NT2/D1 (cell line): ENCODE results near the gene R3HCC1L.
"Not testable (repeated sequence)": the region's sequence is repeated elsewhere in the genome, so short reads cannot be mapped to it uniquely, and the experiment has no call there.

Source experiments
- DNase-seq: peaks from one replicate; pipeline ENCODE4 v3.0.0-alpha.2; 2011; ENCODE audit warnings: low read depth, low spot score
- H3K27me3 ChIP-seq: 2 replicates; pipeline ENCODE4 v1.6.0; 2011; ENCODE audit warnings: mild to moderate bottlenecking; ENCODE audit not compliant: insufficient read length, insufficient read depth
- H3K36me3 ChIP-seq: 2 replicates; pipeline ENCODE4 v1.6.1; 2011; ENCODE audit warnings: mild to moderate bottlenecking, low read length, mixed read lengths; ENCODE audit not compliant: insufficient read depth, insufficient read length
- H3K4me1 ChIP-seq: 2 replicates; pipeline ENCODE4 v1.5.1; 2011; ENCODE audit not compliant: insufficient read depth, insufficient read length
- H3K4me3 ChIP-seq: 2 replicates; pipeline ENCODE4 v1.5.1; 2011; ENCODE audit warnings: low read depth; ENCODE audit not compliant: insufficient read length
- H3K9ac ChIP-seq: 2 replicates; pipeline ENCODE4 v1.6.0; 2011; ENCODE audit warnings: low read depth; ENCODE audit not compliant: insufficient read length
- H3K9me3 ChIP-seq: 2 replicates; pipeline ENCODE4 v1.5.1; 2011; ENCODE audit warnings: mild to moderate bottlenecking, low read length; ENCODE audit not compliant: insufficient read depth
- SUZ12 ChIP-seq: IDR thresholded peaks from 2 replicates; pipeline ENCODE4 v1.6.1; 2011; ENCODE audit not compliant: insufficient read length, insufficient read depth; ENCODE audit errors: extremely low read depth
- YY1 ChIP-seq: IDR thresholded peaks from 2 replicates; pipeline ENCODE4 v1.6.1; 2011; ENCODE audit not compliant: insufficient read length, insufficient read depth
- ZNF274 ChIP-seq: IDR thresholded peaks from 2 replicates; pipeline ENCODE4 v1.6.1; 2011; ENCODE audit warnings: mild to moderate bottlenecking, low read depth, low read length

The R3HCC1L gene

GRCh38 chr10:98186681-98187080 is 52.2 kb downstream of the R3HCC1L start:
- no peak for TF ChIP-seq ZNF274
- no peak for TF ChIP-seq YY1
- no peak for TF ChIP-seq SUZ12
- H3K36me3 ChIP-seq: peaks cover 19% of the 10 kb centered on the region

DNA sequence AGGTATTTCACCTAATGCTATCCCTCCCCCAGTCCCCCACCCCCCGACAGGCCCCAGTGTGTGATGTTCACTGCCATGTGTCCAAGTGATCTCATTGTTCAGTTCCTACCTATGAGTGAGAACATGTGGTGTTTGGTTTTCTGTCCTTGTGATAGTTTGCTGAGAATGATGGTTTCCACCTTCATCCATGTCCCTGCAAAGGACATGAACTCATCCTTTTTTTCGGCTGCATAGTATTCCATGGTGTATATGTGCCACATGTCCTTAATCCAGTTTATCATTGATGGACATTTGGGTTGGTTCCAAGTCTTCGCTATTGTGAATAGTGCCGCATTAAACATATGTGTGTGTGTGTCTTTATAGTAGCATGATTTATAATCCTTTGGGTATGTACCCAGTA is 56.3 kb downstream of the R3HCC1L start:
- H3K9ac ChIP-seq, DNase-seq, H3K9me3 ChIP-seq, H3K27me3 ChIP-seq, H3K4me1 ChIP-seq, H3K4me3 ChIP-seq: not testable (repeated sequence)
- peaks cover 11% of the 10 kb centered on the region for H3K36me3 ChIP-seq

More at GRCh38 chr10:98186681-98187080, 52.2 kb downstream of the R3HCC1L start:
- Histone ChIP-seq H3K9ac (no peak overlapping the region), H3K9me3 (peaks cover 7% of the 10 kb centered on the region; the same call in 1 of the 2 replicates), H3K4me3 (no peak overlapping the region), H3K4me1 (no peaks in the 10 kb centered on the region), H3K27me3 (no peaks in the 10 kb centered on the region)
- DNase-seq: no peak

DNA sequence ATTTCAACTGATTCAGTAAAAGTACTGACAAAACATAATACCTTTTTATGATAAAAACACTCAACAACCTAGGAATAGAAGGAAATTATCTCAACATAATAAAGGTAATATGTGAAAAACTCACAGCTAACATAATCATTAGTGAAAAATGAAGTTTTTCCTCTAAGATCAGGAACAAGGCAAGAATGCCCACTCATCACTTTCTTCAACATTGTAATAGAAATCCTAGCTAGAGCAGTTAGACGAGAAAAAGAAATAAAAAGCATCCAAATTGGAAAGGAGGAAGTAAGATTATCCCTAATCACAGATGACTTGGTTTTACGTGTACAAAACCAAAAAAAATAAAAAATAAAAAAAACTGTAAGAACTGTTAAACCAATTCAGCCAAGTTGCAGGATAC is 58.6 kb downstream of the R3HCC1L start:
- Histone ChIP-seq H3K27me3 (no peaks in the 10 kb centered on the region), H3K9me3 (no peaks in the 10 kb centered on the region), H3K36me3 (peaks cover 3% of the 10 kb centered on the region), H3K4me3 (no peak overlapping the region), H3K9ac (no peak overlapping the region), H3K4me1 (no peaks in the 10 kb centered on the region)
- DNase-seq: no peak
- TF ChIP-seq YY1: no peak
- TF ChIP-seq ZNF274: no peak
- no peak for TF ChIP-seq SUZ12

DNA sequence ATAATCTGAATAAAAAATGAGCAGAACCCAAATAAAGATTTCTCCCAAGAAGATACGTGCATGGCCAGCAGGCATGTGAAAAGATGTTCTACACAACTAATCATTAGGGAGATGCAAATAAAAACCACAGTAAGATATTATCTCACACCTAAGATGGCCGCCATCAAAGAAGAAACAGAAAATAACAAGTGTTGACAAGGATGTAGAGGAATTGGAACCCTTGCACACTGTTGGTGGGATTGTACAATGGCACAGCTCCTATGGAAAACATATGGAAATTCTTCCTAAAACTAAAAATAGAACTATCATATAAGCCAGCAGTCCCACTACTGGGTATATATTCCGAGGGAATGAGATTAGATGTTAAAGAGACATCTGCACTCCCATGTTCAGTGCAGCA is 60.2 kb downstream of the R3HCC1L start:
- Histone ChIP-seq H3K4me1 (no peaks in the 10 kb centered on the region), H3K9ac (no peak overlapping the region), H3K9me3 (no peaks in the 10 kb centered on the region), H3K36me3 (no peaks in the 10 kb centered on the region), H3K27me3 (no peaks in the 10 kb centered on the region), H3K4me3 (no peak overlapping the region)
- DNase-seq: no peak
- no peak for TF ChIP-seq YY1
- no peak for TF ChIP-seq SUZ12
- no peak for TF ChIP-seq ZNF274

DNA sequence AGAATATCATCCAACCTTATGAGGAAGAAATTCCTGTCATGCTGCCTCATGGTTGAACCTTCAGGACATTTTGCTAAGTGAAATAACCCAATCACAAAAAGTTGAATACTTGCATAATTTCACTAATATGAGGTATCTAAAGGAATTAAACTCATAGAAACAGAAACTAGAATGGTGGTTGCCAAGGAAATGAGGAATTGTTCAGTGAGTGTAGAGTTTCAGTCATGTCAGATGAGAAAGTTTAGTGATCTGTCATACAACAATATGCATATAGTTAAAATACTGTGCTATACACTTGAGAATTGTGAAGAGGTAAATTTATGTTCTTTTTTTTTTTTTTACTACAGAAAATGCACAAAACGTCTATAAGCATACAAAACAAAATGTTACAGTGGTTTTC is 60.7 kb downstream of the R3HCC1L start:
- no peak for DNase-seq
- H3K36me3 ChIP-seq: no peaks in the 10 kb centered on the region
- TF ChIP-seq YY1 (no peak), SUZ12 (no peak), ZNF274 (no peak)
- H3K4me1 ChIP-seq: no peaks in the 10 kb centered on the region
- no peak overlapping the region for H3K4me3 ChIP-seq
- H3K27me3 ChIP-seq: no peaks in the 10 kb centered on the region
- H3K9ac ChIP-seq: no peak overlapping the region
- H3K9me3 ChIP-seq: no peaks in the 10 kb centered on the region

- H3K4me3 ChIP-seq: no peak overlapping the region
- no peaks in the 10 kb centered on the region for H3K27me3 ChIP-seq
- no peaks in the 10 kb centered on the region for H3K9me3 ChIP-seq
- no peak for TF ChIP-seq SUZ12
- no peak for TF ChIP-seq YY1
- TF ChIP-seq ZNF274: no peak
- H3K9ac ChIP-seq: no peak overlapping the region
- H3K4me1 ChIP-seq: no peaks in the 10 kb centered on the region
- no peaks in the 10 kb centered on the region for H3K36me3 ChIP-seq
- no peak for DNase-seq
These were observed 62.5 kb downstream of the R3HCC1L start for GRCh38 chr10:98196985-98197384.

DNA sequence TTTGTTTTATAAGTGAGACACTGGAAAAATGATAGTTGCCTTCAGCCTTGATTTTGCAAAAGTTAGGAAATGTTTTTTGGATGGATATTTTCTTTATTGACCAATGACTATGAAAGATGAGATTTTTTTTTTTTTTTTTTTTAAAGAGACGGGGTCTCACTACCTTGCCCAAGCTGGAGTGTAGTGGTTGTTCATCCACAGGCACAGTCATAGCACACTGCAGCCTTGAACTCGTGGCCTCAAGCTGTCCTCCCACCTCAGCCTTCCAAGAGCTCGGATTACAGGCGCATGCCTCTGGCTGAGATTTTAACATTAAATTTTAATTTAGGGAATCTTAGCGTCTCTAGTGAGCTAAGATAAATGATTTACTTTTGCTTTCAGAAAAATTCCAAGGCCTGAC is 67.3 kb downstream of the R3HCC1L start:
- TF ChIP-seq ZNF274 (no peak), YY1 (no peak), SUZ12 (no peak)
- H3K4me1 ChIP-seq: no peaks in the 10 kb centered on the region
- H3K9ac ChIP-seq: no peak overlapping the region
- no peak for DNase-seq
- no peak overlapping the region for H3K4me3 ChIP-seq
- H3K9me3 ChIP-seq: no peaks in the 10 kb centered on the region
- H3K27me3 ChIP-seq: no peaks in the 10 kb centered on the region
- H3K36me3 ChIP-seq: no peaks in the 10 kb centered on the region

DNA sequence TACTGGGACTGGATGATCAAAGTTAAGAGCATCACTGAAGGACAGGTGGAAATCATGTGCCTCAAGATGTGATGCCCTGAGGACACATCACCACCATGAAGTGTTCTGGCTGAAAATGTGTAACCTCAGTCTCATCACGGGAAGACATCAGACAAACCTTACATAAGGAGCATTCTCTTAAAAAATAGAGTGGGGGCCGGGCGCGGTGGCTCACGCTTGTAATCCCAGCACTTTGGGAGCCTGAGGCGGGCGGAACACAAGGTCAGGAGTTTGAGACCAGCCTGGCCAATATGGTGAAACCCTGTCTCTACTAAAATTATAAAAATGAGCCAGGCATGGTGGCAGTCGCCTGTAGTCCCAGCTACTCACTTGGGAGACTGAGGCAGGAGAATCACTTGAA is 67.9 kb downstream of the R3HCC1L start:
- Histone ChIP-seq H3K9ac (no peak overlapping the region), H3K4me3 (no peak overlapping the region), H3K27me3 (no peaks in the 10 kb centered on the region), H3K4me1 (no peaks in the 10 kb centered on the region), H3K36me3 (no peaks in the 10 kb centered on the region), H3K9me3 (no peaks in the 10 kb centered on the region)
- TF ChIP-seq SUZ12: no peak
- TF ChIP-seq ZNF274: no peak
- DNase-seq: no peak
